Aortic smooth muscle cell (primary cell): ENCODE measurements around the gene ATP1A3. TPM values are rescaled to one million over a fixed set of nuclear protein-coding genes. Genes with fewer than 3 reads are reported as not detected.

Experiments used
- total RNA-seq: library from RNA; depleted of rRNA; stranded (reverse); fragments of >200 nt; gene quantifications from 2 replicates; pipeline ENCODE4 v1.2.3, GENCODE V29; 2014

ATP1A3 gene
- under 0.01 and 0.25 TPM in 2 replicates for total RNA-seq

GRCh38 chr19:41993612-41994483 lies at the start of gene ATP1A3:
Gene ATP1A3, minus strand, starts transcription at chr19:41994230. Its CDS starts 154 bp downstream, at chr19:41994076.

GRCh38 chr19:41959056-41960053 lies 34.7 kb downstream of the ATP1A3 start, which contains the start of gene RABAC1:
Gene RABAC1, minus strand, starts transcription at chr19:41959321. Its CDS starts 29 bp downstream, at chr19:41959292.

GRCh38 chr19:41928221-41928683 lies 65.8 kb downstream of the ATP1A3 start, which contains the start of gene ERFL:
Gene ERFL, minus strand, starts transcription at chr19:41928449. Its CDS starts 15,530 bp downstream, at chr19:41912919.

Other genes with a start within 250 kb of the ATP1A3 start
- gene CEACAM6, start 238.7 kb downstream of the ATP1A3 start, total RNA-seq, result not detected in 2 replicates
- gene CEACAM3, start 197.6 kb downstream of the ATP1A3 start, total RNA-seq, result not detected in 2 replicates
- gene LYPD4, start 149.5 kb downstream of the ATP1A3 start, total RNA-seq, result not detected in 2 replicates
- gene DMRTC2, start 149.2 kb downstream of the ATP1A3 start, total RNA-seq, result not detected in 2 replicates
- 1,192 and 1,270 TPM in 2 replicates for gene RPS19, start 134.0 kb downstream of the ATP1A3 start, total RNA-seq
- not detected in 2 replicates for gene CD79A, start 117.0 kb downstream of the ATP1A3 start, total RNA-seq
- 24.2 and 29.1 TPM in 2 replicates for gene ARHGEF1, start 111.0 kb downstream of the ATP1A3 start, total RNA-seq
- 0.06 TPM in 1 of 2 replicates, not detected in the other for gene ERFL, start 65.8 kb downstream of the ATP1A3 start, total RNA-seq
- 212 and 252 TPM in 2 replicates for gene RABAC1, start 34.9 kb downstream of the ATP1A3 start, total RNA-seq
- gene GRIK5, start 76.0 kb upstream of the ATP1A3 start, total RNA-seq, result 3.4 and 5.9 TPM in 2 replicates
- 7.0 and 10.0 TPM in 2 replicates for gene ZNF574, start 81.9 kb upstream of the ATP1A3 start, total RNA-seq
- gene POU2F2, start 138.2 kb upstream of the ATP1A3 start, total RNA-seq, result 0.06 and 0.13 TPM in 2 replicates
- 11.2 and 15.5 TPM in 2 replicates for gene DEDD2, start 223.4 kb upstream of the ATP1A3 start, total RNA-seq
- 7.9 and 10.2 TPM in 2 replicates for gene ZNF526, start 226.1 kb upstream of the ATP1A3 start, total RNA-seq
- 9.2 and 10.0 TPM in 2 replicates for gene GSK3A, start 248.4 kb upstream of the ATP1A3 start, total RNA-seq